A204.1 (cell line): ENCODE data around the gene PAK3.

Experiments used
- FAIRE-seq: peaks from 2 replicates; lab custom pipeline; 2012; peaks lifted over from hg19 to GRCh38; lab: Jason Lieb, UNC

The PAK3 gene

DNA sequence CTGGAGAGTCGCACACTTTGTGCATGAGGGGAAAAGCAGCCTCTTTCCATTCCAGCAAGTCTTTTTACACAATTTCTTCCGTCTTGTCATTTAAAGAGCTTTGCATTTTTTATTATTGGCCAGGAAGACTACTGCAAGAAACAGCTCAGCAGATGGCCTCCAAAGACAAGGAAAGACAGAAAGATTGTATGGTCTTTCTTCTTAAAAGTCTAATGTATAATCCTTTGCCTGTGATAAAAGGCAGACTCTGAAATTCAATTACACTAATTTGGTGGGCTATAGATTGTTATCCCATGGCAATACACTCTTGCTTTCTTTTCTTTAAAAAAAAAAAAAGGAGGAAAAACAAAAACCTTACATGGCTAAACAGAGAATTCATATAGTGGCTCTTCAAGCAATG lies 168.4 kb downstream of the PAK3 start:
- no peak for FAIRE-seq

DNA sequence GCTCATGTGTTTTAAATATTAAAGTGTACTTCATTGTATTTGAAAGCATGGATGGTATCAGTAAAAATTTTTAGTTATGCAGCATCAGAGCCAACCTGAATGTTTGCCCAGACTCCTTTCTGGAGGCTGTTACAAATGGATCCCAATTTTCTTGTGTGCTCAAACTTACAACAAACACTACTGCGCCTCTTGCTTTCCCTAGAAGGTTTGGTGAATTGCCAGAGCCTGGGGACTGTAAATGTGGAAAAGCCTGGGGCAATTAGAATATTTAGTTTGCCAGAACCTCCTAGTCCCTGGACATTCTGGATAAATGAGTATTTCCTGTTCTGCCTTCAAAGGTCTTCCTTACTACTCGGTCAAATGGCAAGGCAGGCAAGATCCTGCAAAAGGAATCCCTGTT lies 169.5 kb downstream of the PAK3 start:
- no peak for FAIRE-seq

DNA sequence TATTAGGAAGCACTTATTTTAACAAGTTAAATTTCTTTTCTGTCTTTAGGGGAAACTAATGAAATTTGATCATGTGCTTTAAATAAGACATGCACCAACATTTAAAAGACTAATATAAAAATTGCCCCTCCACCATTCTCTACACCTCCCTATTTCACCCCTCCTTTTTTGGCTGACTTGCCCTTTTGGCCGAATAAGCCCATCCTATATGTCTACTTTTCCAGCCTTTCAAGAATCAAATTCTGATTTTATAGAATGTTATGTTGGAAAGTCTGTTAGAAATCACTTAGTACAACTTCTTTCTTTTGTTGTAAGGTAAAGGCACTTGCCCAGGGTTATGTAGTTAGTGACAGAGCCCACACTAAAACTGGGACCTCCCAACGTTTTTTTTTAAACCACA lies 172.5 kb downstream of the PAK3 start:
- FAIRE-seq, result no peak

DNA sequence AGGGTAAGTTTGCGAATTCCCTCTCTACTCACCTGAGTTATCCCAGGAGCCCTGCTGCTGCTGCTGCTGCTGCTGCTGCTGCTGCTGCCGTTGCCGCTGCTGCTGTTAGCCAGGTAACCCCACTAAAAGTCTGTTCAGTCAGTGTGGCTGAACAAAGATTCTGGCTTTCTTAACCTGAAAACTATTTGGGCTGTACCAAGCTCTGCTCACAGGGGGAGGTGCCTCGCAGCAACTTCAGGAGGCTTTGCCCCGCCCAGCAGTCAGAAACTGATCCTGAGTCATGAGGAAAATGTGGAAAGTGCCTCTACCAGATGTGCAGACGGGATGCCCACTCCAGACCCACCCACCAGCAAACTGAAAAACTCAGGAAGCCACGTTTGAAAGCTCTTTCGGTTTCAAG lies 174.3 kb downstream of the PAK3 start, which contains the start of gene CAPN6:
CAPN6 (minus strand) TSS at position 145 of the 400 bp plus-strand sequence. CDS start 6,547 bp downstream, outside the sequence.
- no peak for FAIRE-seq
